ENCODE measurements around the gene SPPL3.

The SPPL3 gene

DNA sequence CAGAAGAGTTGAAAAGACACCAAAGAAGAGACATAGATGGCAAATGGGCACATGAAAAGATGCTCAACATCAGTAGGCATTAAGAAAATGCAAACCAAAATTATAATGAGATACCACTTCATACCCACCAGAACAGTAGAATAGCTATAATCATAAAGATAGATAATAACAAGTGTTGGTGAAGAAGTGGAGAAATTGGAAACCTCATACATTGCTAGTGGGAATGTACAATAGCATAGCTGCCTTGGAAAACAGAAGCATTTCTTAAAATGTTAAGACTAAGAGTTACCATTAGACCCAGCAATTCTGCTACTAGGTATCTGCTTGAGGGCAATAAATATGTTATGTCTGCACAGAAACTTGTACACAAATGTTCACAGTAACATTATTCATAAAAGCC is 99.7 kb downstream of the SPPL3 start:
- Histone ChIP-seq H3K4me3 (ENCODE audit: low read depth in 1 of 2, low read length in 1 of 2) (no peak overlapping the region), H3K27me3 (no peaks in the 10 kb centered on the region), H3K4me1 (ENCODE audit: control insufficient read depth in 1 of 2, insufficient read depth in 1 of 2, low read depth in 1 of 2, low read length in 1 of 2) (peaks cover 0 to 3% of the 10 kb centered on the region in 2 experiments), H3K9me3 (no peaks in the 10 kb centered on the region), H3K36me3 (peaks cover 14% of the 10 kb centered on the region), H3K27ac (no peak overlapping the region)
- TF ChIP-seq, protein P1, sequence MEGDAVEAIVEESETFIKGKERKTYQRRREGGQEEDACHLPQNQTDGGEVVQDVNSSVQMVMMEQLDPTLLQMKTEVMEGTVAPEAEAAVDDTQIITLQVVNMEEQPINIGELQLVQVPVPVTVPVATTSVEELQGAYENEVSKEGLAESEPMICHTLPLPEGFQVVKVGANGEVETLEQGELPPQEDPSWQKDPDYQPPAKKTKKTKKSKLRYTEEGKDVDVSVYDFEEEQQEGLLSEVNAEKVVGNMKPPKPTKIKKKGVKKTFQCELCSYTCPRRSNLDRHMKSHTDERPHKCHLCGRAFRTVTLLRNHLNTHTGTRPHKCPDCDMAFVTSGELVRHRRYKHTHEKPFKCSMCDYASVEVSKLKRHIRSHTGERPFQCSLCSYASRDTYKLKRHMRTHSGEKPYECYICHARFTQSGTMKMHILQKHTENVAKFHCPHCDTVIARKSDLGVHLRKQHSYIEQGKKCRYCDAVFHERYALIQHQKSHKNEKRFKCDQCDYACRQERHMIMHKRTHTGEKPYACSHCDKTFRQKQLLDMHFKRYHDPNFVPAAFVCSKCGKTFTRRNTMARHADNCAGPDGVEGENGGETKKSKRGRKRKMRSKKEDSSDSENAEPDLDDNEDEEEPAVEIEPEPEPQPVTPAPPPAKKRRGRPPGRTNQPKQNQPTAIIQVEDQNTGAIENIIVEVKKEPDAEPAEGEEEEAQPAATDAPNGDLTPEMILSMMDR (IDR thresholded peaks at IDR 0.05) = no peak

DNA sequence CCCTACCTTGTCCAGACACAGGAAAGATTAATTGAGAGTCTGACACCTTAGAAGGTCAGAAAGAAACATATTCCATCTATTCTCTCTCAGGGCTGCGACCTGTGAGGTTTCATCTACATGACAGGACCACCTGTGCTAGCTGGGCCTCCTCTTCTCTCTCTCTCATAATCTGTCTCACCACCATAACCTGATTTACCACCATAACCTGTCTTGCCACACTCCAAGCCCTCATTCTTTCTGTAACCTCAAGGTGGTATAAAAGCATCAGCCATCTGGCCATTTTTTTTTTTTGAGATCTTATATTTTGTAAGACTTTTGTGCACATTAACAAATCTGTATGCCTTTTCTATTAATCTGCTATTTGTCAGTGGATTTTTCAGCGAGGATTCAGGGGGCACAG is 103.0 kb downstream of the SPPL3 start:
- no peak overlapping the region for H3K4me3 ChIP-seq (ENCODE audit: low read depth in 1 of 2, low read length in 1 of 2)
- no peak overlapping the region for H3K27ac ChIP-seq
- H3K27me3 ChIP-seq = no peaks in the 10 kb centered on the region
- no peaks in the 10 kb centered on the region for H3K4me1 ChIP-seq (ENCODE audit: control insufficient read depth in 1 of 2, insufficient read depth in 1 of 2, low read depth in 1 of 2, low read length in 1 of 2)
- no peaks in the 10 kb centered on the region for H3K36me3 ChIP-seq
- no peaks in the 10 kb centered on the region for H3K9me3 ChIP-seq
- TF ChIP-seq, protein P1 (IDR thresholded peaks at IDR 0.05) = no peak

DNA sequence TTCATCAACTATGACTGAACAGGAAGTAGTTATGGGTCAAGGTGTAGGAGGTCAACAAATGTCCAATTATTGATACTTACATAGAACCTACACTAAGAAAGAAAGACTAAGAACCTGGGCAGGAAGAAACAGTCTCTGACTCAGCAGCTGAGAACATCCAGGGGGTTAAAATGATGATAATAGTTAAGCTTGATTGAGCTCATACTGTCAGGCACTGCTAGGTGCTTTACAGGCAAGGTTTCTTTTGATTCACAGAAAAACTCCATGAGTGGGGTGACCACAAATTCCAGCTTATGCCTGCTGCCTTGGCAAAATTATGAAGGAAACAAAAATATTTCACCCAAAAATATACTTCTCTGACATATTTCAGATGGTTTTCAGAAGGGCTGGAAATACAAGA is 103.5 kb downstream of the SPPL3 start:
- H3K9me3 ChIP-seq = no peaks in the 10 kb centered on the region
- no peaks in the 10 kb centered on the region for H3K4me1 ChIP-seq (ENCODE audit: control insufficient read depth in 1 of 2, insufficient read depth in 1 of 2, low read depth in 1 of 2, low read length in 1 of 2)
- no peak overlapping the region for H3K4me3 ChIP-seq (ENCODE audit: low read depth in 1 of 2, low read length in 1 of 2)
- H3K27me3 ChIP-seq = no peaks in the 10 kb centered on the region
- peak overlapping the region; percentile 6 for H3K27ac ChIP-seq
- TF ChIP-seq, protein P1 (IDR thresholded peaks at IDR 0.05) = no peak
- H3K36me3 ChIP-seq = no peaks in the 10 kb centered on the region

DNA sequence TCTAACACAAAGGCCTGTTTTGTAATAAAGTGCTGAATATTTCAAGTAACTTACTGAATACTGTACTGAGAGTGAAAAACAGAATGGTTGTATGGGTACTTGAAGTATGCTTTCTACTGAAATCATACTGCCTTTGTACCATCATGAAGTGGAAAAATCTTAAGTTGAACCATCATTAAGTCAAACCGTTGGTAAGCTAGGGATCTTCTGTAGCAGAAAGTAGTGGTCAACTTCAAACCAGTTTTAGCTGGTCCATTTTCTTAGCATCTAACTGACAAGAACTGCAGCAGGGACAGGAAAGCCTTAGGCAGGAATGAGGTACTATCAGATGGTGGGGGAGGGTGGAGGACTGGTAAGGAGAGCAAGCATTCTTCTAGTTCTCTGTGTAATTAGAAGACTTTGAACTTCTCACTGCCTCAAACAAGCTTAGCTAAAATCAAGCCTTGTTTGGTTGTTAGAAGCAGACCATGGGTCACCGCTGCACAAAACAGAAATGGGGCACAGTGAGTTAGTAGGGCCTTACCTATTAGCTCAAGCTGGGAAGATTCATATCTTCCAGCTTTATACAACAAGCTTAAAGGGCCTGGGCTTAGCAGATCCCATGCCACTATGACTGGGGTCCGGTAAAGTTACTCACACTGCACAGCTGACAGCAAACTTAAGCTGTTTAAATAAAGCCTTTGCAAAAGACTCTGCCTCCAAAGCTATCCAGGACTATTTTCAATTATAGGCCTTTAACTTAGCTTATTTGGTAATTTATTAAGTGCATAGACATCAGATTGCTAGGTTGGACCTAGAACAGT is 104.7 kb downstream of the SPPL3 start:
- TF ChIP-seq, protein P1 (IDR thresholded peaks at IDR 0.05) = no peak
- Histone ChIP-seq H3K27ac (no peak overlapping the region), H3K4me1 (ENCODE audit: control insufficient read depth in 1 of 2, insufficient read depth in 1 of 2, low read depth in 1 of 2, low read length in 1 of 2) (no peaks in the 10 kb centered on the region), H3K4me3 (ENCODE audit: low read depth in 1 of 2, low read length in 1 of 2) (no peak overlapping the region), H3K9me3 (no peaks in the 10 kb centered on the region), H3K36me3 (no peaks in the 10 kb centered on the region), H3K27me3 (no peaks in the 10 kb centered on the region)

DNA sequence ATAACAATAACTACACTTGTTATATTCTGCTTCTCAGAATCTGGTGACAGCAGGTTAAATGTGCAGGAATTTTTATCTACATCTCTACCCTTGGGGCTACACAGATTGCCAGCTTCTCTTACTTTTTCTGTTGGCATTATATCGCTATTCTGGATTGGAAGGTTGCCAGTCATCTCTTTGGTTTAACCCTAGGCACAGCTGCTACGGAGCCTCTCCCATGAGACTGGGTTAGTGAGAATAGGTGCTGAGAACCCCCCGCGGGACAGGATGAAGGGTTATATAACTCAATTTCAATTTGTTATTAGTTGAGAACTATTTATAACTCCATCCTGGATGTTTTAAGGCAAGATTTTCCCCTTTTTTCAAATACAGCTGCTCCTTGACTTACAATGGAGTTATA is 105.5 kb downstream of the SPPL3 start:
- TF ChIP-seq, protein P1 (IDR thresholded peaks at IDR 0.05) = no peak
- H3K27me3 ChIP-seq = no peaks in the 10 kb centered on the region
- H3K4me3 ChIP-seq (ENCODE audit: low read depth in 1 of 2, low read length in 1 of 2) = no peak overlapping the region
- H3K36me3 ChIP-seq = no peaks in the 10 kb centered on the region
- H3K27ac ChIP-seq = no peak overlapping the region
- H3K9me3 ChIP-seq = no peaks in the 10 kb centered on the region
- H3K4me1 ChIP-seq (ENCODE audit: control insufficient read depth in 1 of 2, insufficient read depth in 1 of 2, low read depth in 1 of 2, low read length in 1 of 2) = no peaks in the 10 kb centered on the region

Data from neutrophil (primary cell).